Measurements from ENCODE around the gene PERCC1.

DNA sequence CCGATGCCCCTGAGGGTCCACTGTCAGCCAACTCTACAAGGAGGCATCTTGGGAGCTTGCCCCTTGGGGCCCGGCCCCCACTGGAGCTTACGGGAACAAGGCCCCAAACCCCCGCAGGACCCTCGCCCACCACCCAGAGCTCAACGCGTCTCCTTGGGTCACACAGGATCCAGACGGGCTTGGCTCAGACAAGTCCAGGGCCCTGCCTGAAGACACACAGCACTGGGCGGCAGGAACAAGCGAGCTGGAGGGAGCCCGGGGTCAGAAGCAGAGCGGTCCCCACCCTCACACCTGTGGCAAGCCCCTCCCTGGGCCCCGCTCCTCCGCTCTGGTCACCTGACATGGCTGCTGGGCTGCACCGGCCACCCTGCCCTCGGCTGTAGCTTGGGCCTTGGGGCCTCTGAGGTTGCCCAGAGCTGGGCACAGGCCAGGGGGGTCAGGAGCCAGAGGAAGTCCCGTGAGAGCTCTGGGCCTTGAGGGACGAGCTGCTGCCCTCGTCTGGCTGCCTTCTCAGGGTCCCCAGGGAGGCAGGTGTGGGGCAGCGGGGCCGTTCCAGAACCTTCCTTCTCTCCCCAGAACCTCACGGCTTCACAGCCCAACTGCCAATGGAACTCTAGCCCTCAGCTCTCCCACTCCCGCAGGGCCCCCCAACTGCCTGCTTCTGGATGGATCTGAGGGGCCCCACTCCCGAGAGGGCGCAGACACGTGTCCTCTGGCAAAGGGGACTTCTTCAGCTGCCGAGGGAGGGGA, 13.3 kb downstream of the PERCC1 start, which contains the start of gene CCDC154:
- TF ChIP-seq, protein P1, sequence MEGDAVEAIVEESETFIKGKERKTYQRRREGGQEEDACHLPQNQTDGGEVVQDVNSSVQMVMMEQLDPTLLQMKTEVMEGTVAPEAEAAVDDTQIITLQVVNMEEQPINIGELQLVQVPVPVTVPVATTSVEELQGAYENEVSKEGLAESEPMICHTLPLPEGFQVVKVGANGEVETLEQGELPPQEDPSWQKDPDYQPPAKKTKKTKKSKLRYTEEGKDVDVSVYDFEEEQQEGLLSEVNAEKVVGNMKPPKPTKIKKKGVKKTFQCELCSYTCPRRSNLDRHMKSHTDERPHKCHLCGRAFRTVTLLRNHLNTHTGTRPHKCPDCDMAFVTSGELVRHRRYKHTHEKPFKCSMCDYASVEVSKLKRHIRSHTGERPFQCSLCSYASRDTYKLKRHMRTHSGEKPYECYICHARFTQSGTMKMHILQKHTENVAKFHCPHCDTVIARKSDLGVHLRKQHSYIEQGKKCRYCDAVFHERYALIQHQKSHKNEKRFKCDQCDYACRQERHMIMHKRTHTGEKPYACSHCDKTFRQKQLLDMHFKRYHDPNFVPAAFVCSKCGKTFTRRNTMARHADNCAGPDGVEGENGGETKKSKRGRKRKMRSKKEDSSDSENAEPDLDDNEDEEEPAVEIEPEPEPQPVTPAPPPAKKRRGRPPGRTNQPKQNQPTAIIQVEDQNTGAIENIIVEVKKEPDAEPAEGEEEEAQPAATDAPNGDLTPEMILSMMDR (conservative IDR thresholded peaks at IDR 0.05; ENCODE audit: low read depth, low read length) = no peak
- TF ChIP-seq MXI1 (IDR thresholded peaks at IDR 0.05; ENCODE audit: borderline replicate concordance, low read depth, low read length) (no peak), POLR2A (IDR thresholded peaks at IDR 0.05; ENCODE audit: low read depth, low read length) (no peak)

All from IMR-90 (cell line).